HG03457 (cell line): ENCODE results near the gene PILRB.

Experiments used
- ATAC-seq: cut with Tn5 transposase; IDR thresholded peaks from one replicate; pipeline ENCODE4 v1.9.1; 2021; ENCODE audit warnings: moderate number of reproducible peaks; ENCODE audit not compliant: unreplicated experiment

Gene PILRB

GRCh38 chr7:100400656-100401055 lies 42.7 kb downstream of the PILRB start:
- no peak for ATAC-seq

DNA sequence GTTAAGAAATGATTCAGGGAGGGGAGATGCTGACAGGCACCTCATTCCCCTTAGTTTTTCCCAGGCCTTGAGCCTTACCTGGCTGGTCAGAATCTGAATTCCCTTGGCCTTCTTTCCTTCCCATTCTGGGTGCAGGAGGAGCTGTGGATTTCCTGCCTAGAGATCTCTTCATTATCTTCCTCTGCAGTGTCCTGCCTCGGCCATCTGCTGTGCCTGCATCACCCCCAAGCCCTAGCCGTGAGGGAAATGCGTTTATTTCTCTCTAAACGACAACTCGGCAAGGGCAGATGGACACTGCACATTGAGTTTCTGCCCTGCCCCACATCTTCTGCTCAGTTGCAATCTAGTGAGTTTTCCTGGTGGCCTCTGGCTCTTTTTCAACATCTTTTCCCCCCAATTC lies 43.9 kb downstream of the PILRB start:
- no peak for ATAC-seq

DNA sequence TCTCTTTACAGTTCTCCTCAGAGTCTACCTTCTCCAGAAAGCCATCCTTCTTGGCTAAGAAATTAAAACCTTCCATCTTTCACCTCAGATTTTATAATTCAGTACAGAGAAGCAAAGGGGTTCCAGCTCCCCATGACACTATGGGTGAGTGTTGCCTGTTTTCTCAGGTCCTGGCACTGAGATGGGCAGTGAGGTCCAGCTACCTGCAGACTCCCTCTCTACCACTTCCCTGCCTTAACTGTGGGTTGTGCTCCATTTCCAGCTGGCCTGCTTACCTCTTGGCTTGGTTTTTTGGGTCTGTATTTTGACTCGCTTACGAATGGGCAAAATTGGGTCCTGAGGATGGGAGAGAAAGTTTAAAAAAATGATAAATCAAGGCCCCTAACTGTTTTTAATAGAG lies 44.3 kb downstream of the PILRB start:
- ATAC-seq, result no peak

DNA sequence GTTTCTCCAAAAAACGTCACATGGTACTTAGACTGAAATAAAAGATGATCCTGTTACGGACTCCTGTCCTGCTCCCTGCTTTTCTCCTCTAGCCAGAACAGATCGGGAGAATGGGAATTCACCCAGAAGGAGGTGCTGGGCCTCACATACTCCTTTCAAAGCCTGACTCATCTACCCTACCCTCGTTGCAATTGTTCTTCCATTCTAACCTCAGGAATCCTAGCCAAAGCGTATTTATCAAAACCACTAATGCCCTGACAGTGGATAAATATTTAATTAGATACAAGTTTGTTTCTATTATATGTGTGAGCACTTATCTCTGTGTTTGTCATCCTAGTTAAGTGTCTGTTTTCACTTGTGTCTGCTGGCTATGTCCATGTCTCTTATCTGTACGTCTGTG lies 48.9 kb downstream of the PILRB start:
- ATAC-seq, result no peak

GRCh38 chr7:100407285-100408180 lies 49.6 kb downstream of the PILRB start:
- ATAC-seq, result peak; percentile 54

GRCh38 chr7:100411101-100411500 lies 53.2 kb downstream of the PILRB start:
- no peak for ATAC-seq

- ATAC-seq, result no peak
Measured at GRCh38 chr7:100413346-100413745, 55.4 kb downstream of the PILRB start.

DNA sequence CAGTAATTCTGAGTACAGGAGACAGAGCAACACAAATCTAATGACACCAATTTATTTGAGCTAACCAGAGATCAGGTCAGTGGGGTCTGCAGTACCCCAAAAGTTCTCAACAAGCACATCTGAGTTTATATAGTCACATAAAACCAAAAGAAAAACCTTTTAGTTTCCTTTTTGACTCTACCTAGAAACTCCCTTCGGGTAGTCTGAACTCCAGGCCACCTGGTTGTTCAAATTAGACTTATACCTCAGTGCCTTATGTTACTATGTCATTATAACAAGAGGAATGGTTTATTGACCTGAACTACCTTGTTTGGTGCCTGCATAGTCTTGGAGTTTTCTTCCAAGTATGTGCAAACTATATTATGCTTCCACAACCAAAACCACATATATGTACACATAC lies 56.0 kb downstream of the PILRB start:
- ATAC-seq, result no peak

- ATAC-seq, result no peak
Measured at GRCh38 chr7:100415448-100415847, 57.5 kb downstream of the PILRB start.
